HG03103 (cell line): ENCODE data around the gene MEGF10.

Source experiments
- ATAC-seq: cut with Tn5 transposase; IDR thresholded peaks from one replicate; pipeline ENCODE4 v1.9.1; 2021; ENCODE audit warnings: low read depth; ENCODE audit not compliant: unreplicated experiment

MEGF10 gene

DNA sequence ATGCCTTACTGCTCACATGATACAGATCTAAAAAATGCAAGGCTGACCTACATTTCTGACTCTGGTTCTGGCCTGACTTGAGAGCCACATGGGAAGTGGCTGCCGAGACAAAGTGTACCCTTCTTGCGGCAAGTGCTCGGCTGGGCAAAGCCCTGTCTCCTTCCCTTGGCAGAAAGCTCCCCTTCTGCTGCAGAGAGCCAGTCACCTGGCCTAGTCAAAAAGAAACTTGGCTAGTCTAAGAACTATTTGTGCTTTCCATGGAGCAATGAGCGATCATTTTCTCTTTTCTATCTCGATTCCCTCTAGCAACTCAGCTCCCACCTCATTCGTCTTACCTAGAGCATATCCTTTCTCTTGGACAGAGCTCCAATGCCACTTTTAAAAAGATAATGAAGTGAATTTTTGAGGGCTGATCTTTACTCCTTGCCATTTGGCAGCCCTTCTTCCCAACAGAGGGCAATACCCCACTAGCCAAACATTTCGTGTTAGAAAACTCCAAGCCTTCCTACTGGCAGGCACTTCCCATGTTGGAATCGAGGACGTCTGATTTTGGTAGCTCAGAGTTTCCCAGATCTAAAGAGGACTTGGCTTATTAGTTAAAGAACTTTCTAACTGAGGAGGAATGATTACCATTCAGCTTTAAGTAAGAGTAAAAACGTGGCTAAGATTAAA lies 118.8 kb downstream of the MEGF10 start:
- no peak for ATAC-seq

DNA sequence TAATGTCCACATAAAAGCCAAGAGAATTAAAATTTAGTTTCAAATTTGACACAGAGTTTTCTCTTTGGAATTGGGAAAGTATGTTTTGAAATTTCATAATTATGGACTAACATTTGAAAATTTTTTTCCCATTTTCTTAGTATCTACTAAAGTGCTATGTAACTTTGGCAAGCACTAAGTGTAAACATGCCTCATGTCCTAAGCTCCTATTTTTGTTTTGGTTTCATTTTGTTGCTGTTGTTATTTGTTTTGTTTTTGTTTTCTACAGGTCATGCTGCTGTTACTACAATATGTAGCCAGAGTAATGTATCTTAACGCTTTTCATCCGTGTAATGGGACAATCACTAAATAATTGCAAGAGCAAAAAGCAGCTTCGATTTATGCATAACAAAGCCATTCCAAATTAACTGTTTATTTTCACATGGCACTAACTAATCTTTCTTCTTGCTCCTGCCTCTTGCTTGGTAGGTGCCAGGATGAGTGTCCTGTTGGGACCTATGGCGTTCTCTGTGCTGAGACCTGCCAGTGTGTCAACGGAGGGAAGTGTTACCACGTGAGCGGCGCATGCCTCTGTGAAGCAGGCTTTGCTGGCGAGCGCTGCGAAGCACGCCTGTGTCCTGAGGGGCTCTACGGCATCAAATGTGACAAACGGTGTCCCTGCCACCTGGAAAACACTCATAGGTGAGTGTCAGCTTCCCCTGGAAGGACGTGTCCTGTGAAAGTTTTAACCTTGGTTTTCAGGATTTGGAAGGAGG lies 119.5 kb downstream of the MEGF10 start:
- no peak for ATAC-seq

GRCh38 chr5:127410959-127411358 lies 120.4 kb downstream of the MEGF10 start:
- peak; percentile 66 for ATAC-seq

- ATAC-seq: peak; percentile 6
These were observed 120.8 kb downstream of the MEGF10 start for GRCh38 chr5:127411381-127411780.

DNA sequence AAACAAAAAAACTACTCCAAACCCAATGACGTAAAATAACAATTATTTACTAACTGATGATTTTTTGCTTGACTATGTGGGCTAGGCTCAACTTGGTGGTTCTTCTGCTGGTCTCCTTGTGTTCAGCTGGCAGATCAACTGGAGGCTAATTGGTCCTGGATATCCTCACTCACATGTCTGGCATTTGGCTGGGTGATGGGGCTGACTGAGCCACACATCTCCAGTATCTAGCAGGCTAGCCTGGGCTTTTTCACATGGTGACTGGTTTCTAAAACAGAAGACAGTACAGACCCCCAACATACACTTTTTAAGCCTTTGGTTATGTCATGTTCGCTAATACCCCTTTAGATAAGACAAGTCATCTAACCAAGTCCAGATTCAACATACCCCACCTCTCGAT lies 122.1 kb downstream of the MEGF10 start:
- no peak for ATAC-seq

GRCh38 chr5:127415034-127415433 lies 124.4 kb downstream of the MEGF10 start:
- no peak for ATAC-seq

DNA sequence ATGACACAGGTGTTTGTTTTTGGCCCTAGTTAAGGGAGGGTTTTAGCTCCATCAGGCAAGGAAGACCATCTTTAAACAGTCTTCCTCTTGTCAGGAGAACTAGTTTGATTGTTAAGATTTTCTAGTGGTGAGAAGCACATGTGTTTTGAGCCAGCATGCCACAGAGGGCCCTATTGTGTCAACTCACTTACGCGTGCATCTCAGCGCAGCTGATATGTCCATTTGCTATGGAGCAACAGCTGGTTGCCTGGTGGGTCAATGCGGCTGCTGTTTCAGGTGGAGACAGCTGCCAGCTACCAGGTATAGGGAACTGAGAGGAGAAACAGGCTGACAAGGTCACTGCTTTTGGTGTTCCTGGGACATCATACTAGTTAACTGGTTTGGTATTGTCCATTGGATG lies 126.3 kb downstream of the MEGF10 start:
- no peak for ATAC-seq

DNA sequence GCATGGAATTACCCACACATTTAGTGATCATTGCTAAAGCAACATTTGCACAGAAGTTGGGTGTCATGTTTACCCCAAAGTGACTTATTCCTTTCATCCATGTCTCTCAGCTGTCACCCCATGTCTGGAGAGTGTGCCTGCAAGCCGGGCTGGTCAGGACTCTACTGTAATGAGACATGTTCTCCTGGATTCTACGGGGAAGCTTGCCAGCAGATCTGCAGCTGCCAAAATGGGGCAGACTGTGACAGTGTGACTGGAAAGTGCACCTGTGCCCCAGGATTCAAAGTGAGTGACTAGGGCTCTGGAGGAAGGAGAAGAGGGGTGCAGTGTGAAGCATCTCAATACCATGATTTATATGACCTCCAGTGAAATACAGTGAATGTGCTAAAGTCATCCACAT lies 126.9 kb downstream of the MEGF10 start:
- ATAC-seq: no peak

DNA sequence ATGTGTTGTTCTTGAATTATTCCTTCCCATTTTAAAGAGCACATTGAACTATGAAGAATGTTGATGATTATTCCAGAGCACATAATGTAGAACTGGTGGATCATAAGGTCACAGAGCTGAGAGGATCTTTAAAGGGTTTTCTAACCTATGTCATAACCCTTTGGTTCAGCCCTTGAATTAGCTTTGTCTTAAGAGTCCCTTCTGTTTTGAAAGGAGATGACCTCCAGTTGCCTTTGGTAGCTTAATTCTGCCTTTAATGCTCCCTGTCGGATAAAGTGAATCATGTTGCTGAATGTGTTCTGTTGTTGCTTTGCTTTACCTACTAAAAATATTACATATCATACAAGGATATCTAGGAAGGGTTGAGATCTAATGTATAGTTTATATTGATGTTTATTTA lies 127.8 kb downstream of the MEGF10 start:
- ATAC-seq: no peak

DNA sequence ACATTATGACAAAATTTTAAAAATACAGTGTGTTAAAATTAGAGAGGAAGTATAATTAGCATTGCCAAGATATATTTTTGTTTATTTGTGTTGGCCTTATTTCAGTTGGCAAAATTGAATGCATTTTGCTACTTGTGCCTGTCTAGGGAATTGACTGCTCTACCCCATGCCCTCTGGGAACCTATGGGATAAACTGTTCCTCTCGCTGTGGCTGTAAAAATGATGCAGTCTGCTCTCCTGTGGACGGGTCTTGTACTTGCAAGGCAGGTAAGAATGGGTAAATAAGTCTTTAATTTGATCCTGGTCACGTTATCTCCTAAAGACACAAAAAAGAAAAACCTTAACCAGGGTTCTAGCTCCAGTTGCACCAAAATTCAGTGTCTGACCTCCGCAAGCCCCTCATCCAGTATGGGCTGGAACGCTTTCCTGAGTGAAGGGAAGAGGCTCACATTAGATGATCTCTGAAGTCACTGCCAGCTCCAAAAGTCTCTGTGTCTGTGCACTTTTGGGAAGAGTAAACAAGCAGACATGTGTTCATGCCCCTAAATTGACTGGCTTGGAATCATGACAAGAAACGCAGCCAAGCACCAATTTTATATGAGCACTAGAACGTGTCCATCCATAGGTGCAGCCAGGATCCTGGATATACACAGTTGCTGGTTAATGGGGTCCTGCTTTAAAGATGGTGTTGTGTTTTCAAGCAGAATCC lies 128.5 kb downstream of the MEGF10 start:
- no peak for ATAC-seq

DNA sequence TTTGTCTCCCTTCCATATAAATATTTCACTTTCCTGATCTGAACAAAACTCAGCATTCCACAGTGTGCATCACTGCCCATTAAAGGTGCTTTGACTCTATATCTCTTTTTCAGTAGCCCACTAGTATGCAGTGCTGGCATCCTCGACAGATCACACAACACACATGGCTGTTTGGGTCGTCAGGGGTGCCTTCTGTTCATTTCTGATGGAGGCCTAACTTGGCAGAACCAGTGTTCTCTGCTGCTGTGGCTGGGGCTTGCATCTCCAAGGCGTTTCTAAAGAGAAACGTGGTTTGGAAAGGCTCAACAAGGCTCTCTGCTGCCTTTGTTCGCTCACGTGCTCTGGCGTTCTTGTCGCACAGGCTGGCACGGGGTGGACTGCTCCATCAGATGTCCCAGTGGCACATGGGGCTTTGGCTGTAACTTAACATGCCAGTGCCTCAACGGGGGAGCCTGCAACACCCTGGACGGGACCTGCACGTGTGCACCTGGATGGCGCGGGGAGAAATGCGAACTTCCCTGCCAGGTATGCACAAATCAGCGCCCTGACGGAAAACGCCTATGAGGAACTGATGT lies 129.2 kb downstream of the MEGF10 start:
- ATAC-seq: no peak

DNA sequence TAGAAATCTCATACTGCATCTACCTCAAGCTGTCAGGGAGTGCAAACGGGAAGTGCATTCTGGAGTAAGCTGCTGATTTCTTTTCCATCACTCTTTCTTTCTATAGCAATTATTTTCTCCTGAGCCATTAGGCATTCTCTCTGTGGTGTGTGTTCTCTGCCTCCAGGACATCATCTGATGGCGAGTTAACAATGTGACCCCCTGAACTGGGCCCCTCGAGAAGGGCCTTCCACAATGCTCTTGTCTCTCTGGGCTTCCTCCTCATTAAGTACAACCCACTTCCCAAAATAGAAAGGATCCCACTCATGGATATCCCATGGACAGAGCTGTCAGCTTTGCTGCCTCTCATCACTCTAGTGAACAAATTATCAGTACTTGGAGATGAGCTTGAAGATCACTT lies 130.2 kb downstream of the MEGF10 start:
- ATAC-seq: no peak

- ATAC-seq: no peak
These were observed 130.9 kb downstream of the MEGF10 start for GRCh38 chr5:127421471-127421870.

- ATAC-seq: peak; percentile 74
These were observed 132.7 kb downstream of the MEGF10 start for GRCh38 chr5:127423173-127423798.

- no peak for ATAC-seq
These were observed 134.4 kb downstream of the MEGF10 start for GRCh38 chr5:127425037-127425436.

DNA sequence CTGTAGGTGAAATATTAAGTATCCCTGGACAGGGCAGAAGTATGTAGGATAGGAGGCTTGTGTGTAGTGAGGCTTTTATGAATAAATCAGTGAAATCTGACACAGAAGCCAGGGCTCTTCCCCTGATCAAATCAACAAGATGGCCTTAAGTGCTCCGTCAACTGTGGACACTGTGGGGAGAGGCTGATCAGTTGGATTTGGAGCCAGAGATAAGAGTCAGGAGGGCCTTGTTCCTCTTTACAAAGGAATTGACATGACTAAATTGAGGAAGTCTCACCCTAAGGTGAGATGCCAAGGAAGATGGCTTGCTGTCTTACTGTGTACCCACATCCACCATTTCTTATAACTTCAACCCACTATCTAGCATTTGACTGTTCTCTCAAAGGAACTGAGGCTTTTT lies 135.3 kb downstream of the MEGF10 start:
- no peak for ATAC-seq

DNA sequence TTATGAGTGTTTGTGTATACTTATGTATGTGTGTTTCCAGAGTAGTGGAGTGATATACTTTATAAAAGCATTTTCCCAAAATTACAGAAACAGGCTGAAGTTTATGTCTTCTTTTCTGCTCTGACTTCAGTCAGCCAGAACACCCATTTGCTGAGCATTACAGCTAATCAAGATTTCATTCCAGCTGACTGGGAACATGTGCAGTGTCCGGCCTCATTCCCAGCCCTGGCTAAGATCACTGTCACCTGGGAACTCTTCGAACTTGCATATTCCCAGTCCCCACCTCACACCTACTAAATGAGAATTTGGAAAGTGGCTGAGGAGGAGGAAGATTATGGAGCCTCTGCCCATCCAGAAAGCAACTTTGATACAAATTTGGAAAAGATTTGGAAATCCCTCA lies 136.1 kb downstream of the MEGF10 start:
- no peak for ATAC-seq

DNA sequence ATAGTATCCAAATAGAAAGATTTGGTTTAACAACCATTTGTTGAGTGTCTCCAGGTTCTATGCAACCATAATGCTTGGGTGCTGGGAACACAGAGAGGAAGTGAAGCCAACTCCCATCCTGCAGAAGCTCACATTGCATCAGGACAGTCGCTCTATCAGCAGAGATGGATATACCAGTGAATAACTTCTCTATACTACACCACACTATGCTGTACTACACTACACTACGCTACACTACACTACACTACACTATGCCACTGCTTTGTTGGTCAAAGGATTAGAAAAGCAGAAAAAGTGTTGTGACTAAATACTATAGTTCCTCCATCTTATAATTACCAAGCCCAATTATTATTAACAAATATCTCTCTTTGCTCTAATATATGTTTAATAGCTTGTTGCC lies 137.7 kb downstream of the MEGF10 start:
- ATAC-seq: no peak

GRCh38 chr5:127428748-127429147 lies 138.2 kb downstream of the MEGF10 start:
- no peak for ATAC-seq

DNA sequence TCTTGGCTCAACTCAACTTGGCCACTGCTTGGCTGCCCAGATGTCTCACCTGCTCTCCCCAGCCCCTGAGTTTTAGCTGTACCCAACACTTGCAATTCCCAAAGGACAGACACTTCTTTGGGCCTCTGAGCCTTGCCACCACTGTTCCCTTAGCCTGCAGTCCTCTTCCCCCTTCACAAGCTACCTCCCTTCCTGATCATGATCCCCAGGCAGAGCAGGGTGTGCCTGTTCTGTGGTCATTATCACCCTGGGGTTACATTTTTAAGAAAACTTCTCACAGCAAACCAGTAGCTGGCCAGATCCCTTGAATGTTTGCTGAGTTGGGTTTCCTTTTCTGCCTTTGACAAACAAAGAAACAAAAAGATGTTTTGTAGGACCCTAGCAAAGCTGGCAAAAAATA lies 139.3 kb downstream of the MEGF10 start:
- ATAC-seq: no peak

- no peak for ATAC-seq
These were observed 140.0 kb downstream of the MEGF10 start for GRCh38 chr5:127430627-127431026.
